Glutamatergic neuron (in vitro differentiated cells): Measurements from ENCODE around the gene LAMC3. TPM values are rescaled to one million over a fixed set of nuclear protein-coding genes. Genes with fewer than 3 reads are reported as not detected.
"Not testable (repeated sequence)": the region's sequence is repeated elsewhere in the genome, so short reads cannot be mapped to it uniquely, and the experiment has no call there.

Experiments
- DNase-seq: peaks from one replicate; pipeline ENCODE4 v3.0.0; 2022
- H3K27ac Mint-ChIP-seq: one replicate; pipeline ENCODE4 v1.8.0; 2020; ENCODE audit warnings: mild to moderate bottlenecking, mixed read lengths, inconsistent platforms; ENCODE audit not compliant: unreplicated experiment
- H3K27me3 Mint-ChIP-seq: one replicate; pipeline ENCODE4 v1.8.0; 2020; ENCODE audit warnings: mild to moderate bottlenecking, moderate library complexity, mixed read lengths, inconsistent platforms; ENCODE audit not compliant: unreplicated experiment
- H3K36me3 Mint-ChIP-seq: one replicate; pipeline ENCODE4 v1.8.0; 2020; ENCODE audit warnings: mild to moderate bottlenecking, mixed read lengths, inconsistent platforms; ENCODE audit not compliant: unreplicated experiment
- H3K4me1 Mint-ChIP-seq: one replicate; pipeline ENCODE4 v1.8.0; 2020; ENCODE audit warnings: mild to moderate bottlenecking, low read depth, mixed read lengths, inconsistent platforms; ENCODE audit not compliant: unreplicated experiment
- H3K4me3 Mint-ChIP-seq: one replicate; pipeline ENCODE4 v1.8.0; 2020; ENCODE audit warnings: mild to moderate bottlenecking, mixed read lengths, inconsistent platforms; ENCODE audit not compliant: unreplicated experiment
- H3K9me3 Mint-ChIP-seq: one replicate; pipeline ENCODE4 v1.8.0; 2020; ENCODE audit warnings: mild to moderate bottlenecking, moderate library complexity, mixed read lengths, inconsistent platforms; ENCODE audit not compliant: unreplicated experiment
- CTCF ChIP-seq: fragments of 200-600 bp; sonication (generic); IDR thresholded peaks from one replicate; pipeline ENCODE4 v1.5.0; 2021; ENCODE audit not compliant: partially characterized antibody, unreplicated experiment
- total RNA-seq: library from RNA; stranded (reverse); fragmentation: NEBNext Ultra II Directional; extraction: Animal tissue kit (Norgen Biotek cat#: 25700); gene quantifications from one replicate; pipeline ENCODE4 v1.2.1, GENCODE V29; 2021; ENCODE audit not compliant: unreplicated experiment

LAMC3 gene
- total RNA-seq, 1 donor from 2014 or later: 0.17 TPM

GRCh38 chr9:131113655-131114054 is 104.7 kb downstream of the LAMC3 start:
- Mint-ChIP-seq H3K36me3 (no peaks in the 10 kb centered on the region), H3K27me3 (peaks cover 2% of the 10 kb centered on the region), H3K27ac (no peak overlapping the region), H3K4me1 (no peaks in the 10 kb centered on the region), H3K9me3 (no peaks in the 10 kb centered on the region), H3K4me3 (no peak overlapping the region)
- DNase-seq: no peak
- TF ChIP-seq CTCF: no peak

- Mint-ChIP-seq H3K27me3 (peaks cover 2% of the 10 kb centered on the region), H3K4me3 (no peak overlapping the region), H3K36me3 (no peaks in the 10 kb centered on the region), H3K27ac (no peak overlapping the region), H3K9me3 (no peaks in the 10 kb centered on the region), H3K4me1 (no peaks in the 10 kb centered on the region)
- DNase-seq: no peak
- TF ChIP-seq CTCF: no peak
Measured at GRCh38 chr9:131114084-131114535, 105.1 kb downstream of the LAMC3 start.

DNA sequence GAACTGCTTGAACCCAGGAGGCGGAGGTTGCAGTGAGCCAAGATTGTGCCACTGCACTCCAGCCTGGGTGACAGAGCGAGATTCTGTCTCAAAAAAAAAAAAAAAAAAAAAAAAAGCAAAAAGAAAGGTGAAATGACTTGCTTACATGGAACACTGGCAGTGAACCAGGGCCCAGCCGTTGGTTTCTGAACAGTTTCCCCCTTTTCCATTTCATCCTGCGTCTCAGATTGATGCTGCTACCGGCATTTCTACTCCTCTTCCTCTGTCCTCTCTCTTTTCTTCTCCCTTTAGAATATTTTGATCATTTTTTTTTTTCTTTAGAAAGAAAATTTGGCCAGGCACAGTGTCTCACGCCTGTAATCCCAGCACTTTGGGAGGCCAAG is 106.4 kb downstream of the LAMC3 start:
- H3K9me3 Mint-ChIP-seq, H3K27me3 Mint-ChIP-seq: not testable (repeated sequence)

GRCh38 chr9:131116281-131117120 is 107.5 kb downstream of the LAMC3 start:
- Mint-ChIP-seq H3K4me3 (no peak overlapping the region), H3K9me3 (no peaks in the 10 kb centered on the region), H3K27ac (no peak overlapping the region), H3K36me3 (no peaks in the 10 kb centered on the region), H3K27me3 (peaks cover 2% of the 10 kb centered on the region), H3K4me1 (no peaks in the 10 kb centered on the region)
- DNase-seq: no peak
- no peak for TF ChIP-seq CTCF

More for the DNA sequence above, 106.4 kb downstream of the LAMC3 start:
- H3K4me1 Mint-ChIP-seq, DNase-seq, H3K27ac Mint-ChIP-seq, H3K36me3 Mint-ChIP-seq, H3K4me3 Mint-ChIP-seq: not testable (repeated sequence)

DNA sequence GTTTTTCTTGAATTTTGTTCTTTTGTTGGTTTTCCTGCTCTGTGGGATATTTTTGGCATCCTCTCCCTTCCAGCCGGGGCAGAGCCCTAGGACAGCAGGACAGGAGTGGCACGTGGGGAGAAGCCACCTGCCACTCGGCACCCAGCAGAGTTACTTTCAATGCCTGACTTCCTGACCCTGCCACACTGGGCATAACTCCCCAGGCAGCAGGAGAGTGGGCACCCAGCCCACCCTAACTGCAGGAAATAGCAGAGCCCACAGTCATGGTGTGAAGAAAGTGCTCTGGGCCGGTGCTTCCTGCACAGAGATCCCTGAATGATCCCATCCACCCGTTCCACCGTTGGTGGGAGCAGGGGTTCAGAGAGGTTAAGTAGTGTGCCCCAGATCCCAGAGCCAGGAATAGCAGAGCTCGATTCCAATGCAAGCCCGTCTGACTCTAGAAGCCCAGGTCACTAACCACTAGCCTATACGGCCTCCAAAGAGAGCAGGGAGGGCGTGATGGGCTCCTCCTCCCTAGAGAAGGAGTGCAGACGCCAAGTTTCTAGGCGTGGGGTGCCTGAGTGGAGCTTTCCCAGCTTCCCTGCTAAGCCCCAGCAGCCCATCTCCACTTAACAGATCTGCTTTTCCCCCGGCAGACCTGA is 108.3 kb downstream of the LAMC3 start:
- H3K36me3 Mint-ChIP-seq: no peaks in the 10 kb centered on the region
- H3K27me3 Mint-ChIP-seq: peaks cover 2% of the 10 kb centered on the region
- no peaks in the 10 kb centered on the region for H3K4me1 Mint-ChIP-seq
- H3K4me3 Mint-ChIP-seq: no peak overlapping the region
- no peak for DNase-seq
- no peaks in the 10 kb centered on the region for H3K9me3 Mint-ChIP-seq
- TF ChIP-seq CTCF: no peak
- H3K27ac Mint-ChIP-seq: no peak overlapping the region
